ENCODE measurements around the gene MYH6.

The MYH6 gene

DNA sequence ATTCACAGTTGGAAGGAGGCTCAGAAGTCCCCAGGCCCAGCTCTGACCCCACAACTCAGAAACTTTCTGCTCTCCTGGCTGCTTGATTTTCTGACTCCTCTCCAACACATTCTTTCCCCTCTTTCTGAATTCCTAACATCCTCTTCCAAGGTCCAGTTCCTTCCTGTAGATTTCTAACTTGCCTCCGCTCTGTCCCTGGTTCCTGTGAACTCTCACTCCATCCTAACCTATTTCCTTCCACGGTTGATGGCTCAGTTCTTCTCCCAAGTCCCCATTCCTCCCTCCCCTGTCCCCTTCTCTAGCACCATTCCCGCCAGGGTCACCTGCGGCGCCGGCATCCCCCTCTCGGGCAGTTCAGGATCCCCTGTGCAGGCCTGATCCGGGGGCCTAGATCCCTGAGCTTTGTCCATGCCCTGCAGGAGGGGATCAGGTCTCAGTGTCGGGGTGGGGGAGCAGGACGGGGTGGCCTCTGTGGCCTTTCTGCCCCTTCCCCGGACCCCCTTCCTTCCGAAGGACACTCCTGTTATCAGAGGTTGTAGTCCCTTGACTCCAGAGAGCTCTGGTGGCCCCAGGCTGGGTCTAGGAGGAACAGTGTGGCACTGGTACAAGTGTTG lies 49.4 kb downstream of the MYH6 start:
- TF ChIP-seq CTCF (IDR thresholded peaks at IDR 0.05; ENCODE audit: low read depth, low read length), result no peak
- no peak overlapping the region for H3K4me3 ChIP-seq (ENCODE audit: low read depth, low read length)

- H3K4me3 ChIP-seq (ENCODE audit: low read depth, low read length), result no peak overlapping the region
- TF ChIP-seq CTCF (IDR thresholded peaks at IDR 0.05; ENCODE audit: low read depth, low read length), result no peak
Observed at GRCh38 chr14:23358042-23358441, 50.0 kb downstream of the MYH6 start.

- TF ChIP-seq CTCF (IDR thresholded peaks at IDR 0.05; ENCODE audit: low read depth, low read length), result no peak
- no peak overlapping the region for H3K4me3 ChIP-seq (ENCODE audit: low read depth, low read length)
Observed at GRCh38 chr14:23357261-23357660, 50.8 kb downstream of the MYH6 start.

- H3K4me3 ChIP-seq (ENCODE audit: low read depth, low read length), result no peak overlapping the region
- TF ChIP-seq CTCF (IDR thresholded peaks at IDR 0.05; ENCODE audit: low read depth, low read length), result no peak
Observed at GRCh38 chr14:23356662-23357061, 51.4 kb downstream of the MYH6 start.

GRCh38 chr14:23355871-23356435 lies 52.1 kb downstream of the MYH6 start:
- TF ChIP-seq CTCF (IDR thresholded peaks at IDR 0.05; ENCODE audit: low read depth, low read length), result no peak
- no peak overlapping the region for H3K4me3 ChIP-seq (ENCODE audit: low read depth, low read length)

GRCh38 chr14:23354990-23355389 lies 53.1 kb downstream of the MYH6 start:
- no peak overlapping the region for H3K4me3 ChIP-seq (ENCODE audit: low read depth, low read length)
- no peak for TF ChIP-seq CTCF (IDR thresholded peaks at IDR 0.05; ENCODE audit: low read depth, low read length)

DNA sequence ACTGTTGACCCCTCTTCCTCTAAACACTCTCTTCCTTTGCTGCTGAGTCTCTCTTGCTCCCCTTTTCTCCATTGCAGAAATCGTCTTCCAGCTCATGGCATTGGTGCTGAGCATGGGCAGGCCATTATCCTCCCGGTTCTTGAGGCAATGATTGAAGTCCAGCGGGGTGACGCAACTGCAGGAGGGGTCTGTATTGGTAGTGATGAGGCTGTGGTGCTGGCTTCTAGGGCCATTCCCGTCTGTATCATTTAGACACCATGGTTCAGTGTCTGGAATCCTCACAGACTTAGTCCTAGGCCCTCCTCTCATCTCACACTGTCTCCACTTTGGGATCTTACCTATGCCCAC lies 54.7 kb downstream of the MYH6 start:
- H3K4me3 ChIP-seq (ENCODE audit: low read depth, low read length), result no peak overlapping the region
- no peak for TF ChIP-seq CTCF (IDR thresholded peaks at IDR 0.05; ENCODE audit: low read depth, low read length)

Measured in WI38 (cell line).